Immature natural killer cell (primary cell): ENCODE measurements around the gene ZNF330. TPM values are rescaled to one million over a fixed set of nuclear protein-coding genes. Genes with fewer than 3 reads are reported as not detected.

Source experiments
- DNase-seq, 3 donors: peaks; one replicate each; pipeline ENCODE4 v3.0.0; 2022; ENCODE audit warnings: mixed read lengths in 1 of 3
- H3K27ac Mint-ChIP-seq, 6 donors: one replicate each; pipeline ENCODE4 v1.8.0; 2020; ENCODE audit warnings: mixed read lengths in 6 of 6, mild to moderate bottlenecking in 5 of 6, inconsistent platforms in 4 of 6, moderate library complexity in 3 of 6
- H3K27me3 Mint-ChIP-seq, 3 donors: one replicate each; pipeline ENCODE4 v1.8.0; 2020 to 2021; ENCODE audit warnings: low read depth in 3 of 3, mild to moderate bottlenecking in 3 of 3, mixed read lengths in 3 of 3, moderate library complexity in 3 of 3, inconsistent platforms in 1 of 3
- H3K36me3 Mint-ChIP-seq, 3 donors: one replicate each; pipeline ENCODE4 v1.8.0; 2020; ENCODE audit warnings: mixed read lengths in 3 of 3, inconsistent platforms in 2 of 3, mild to moderate bottlenecking in 2 of 3
- H3K4me1 Mint-ChIP-seq, 2 donors: one replicate each; pipeline ENCODE4 v1.8.0; 2020; ENCODE audit warnings: inconsistent platforms in 2 of 2, mild to moderate bottlenecking in 2 of 2, mixed read lengths in 2 of 2, moderate library complexity in 1 of 2
- H3K4me3 Mint-ChIP-seq, 5 donors: one replicate each; pipeline ENCODE4 v1.8.0; 2020; ENCODE audit warnings: mild to moderate bottlenecking in 5 of 5, mixed read lengths in 5 of 5, inconsistent platforms in 3 of 5, moderate library complexity in 3 of 5
- H3K9me3 Mint-ChIP-seq, 6 donors: one replicate each; pipeline ENCODE4 v1.8.0; 2020; ENCODE audit warnings: mild to moderate bottlenecking in 6 of 6, mixed read lengths in 6 of 6, inconsistent platforms in 4 of 6, moderate library complexity in 3 of 6
- polyA plus RNA-seq, 3 donors: library from polyadenylated mRNA; unstranded; fragments of 300-500 nt; fragmentation: Illumina TruSeq; gene quantifications; one replicate each; pipeline ENCODE4 v1.2.3, GENCODE V29; 2021

Gene ZNF330
- polyA plus RNA-seq, 3 donors from 2014 or later, result 10.1 to 21.1 (median 12.1) TPM

GRCh38 chr4:141246683-141247429 lies 26.2 kb downstream of the ZNF330 start:
- Mint-ChIP-seq H3K27me3 (peaks cover 0 to 1% (median under 1%) of the 10 kb centered on the region in 3 donors), H3K4me3 (no peak overlapping the region), H3K27ac (no peak overlapping the region), H3K36me3 (peaks cover 0 to 2% (median 0%) of the 10 kb centered on the region in 3 donors), H3K4me1 (no peaks in the 10 kb centered on the region), H3K9me3 (no peaks in the 10 kb centered on the region)
- no peak for DNase-seq

- H3K36me3 Mint-ChIP-seq, result peaks cover 0 to 2% (median 0%) of the 10 kb centered on the region in 3 donors
- H3K9me3 Mint-ChIP-seq, result no peaks in the 10 kb centered on the region
- DNase-seq, result no peak
- H3K27ac Mint-ChIP-seq, result no peak overlapping the region
- no peaks in the 10 kb centered on the region for H3K4me1 Mint-ChIP-seq
- no peak overlapping the region for H3K4me3 Mint-ChIP-seq
- peaks cover 1 to 2% (median 1%) of the 10 kb centered on the region in 3 donors for H3K27me3 Mint-ChIP-seq
Measured at GRCh38 chr4:141247430-141247780, 26.7 kb downstream of the ZNF330 start.

GRCh38 chr4:141248029-141248428 lies 27.3 kb downstream of the ZNF330 start:
- no peak for DNase-seq
- no peaks in the 10 kb centered on the region for H3K4me1 Mint-ChIP-seq
- no peak overlapping the region for H3K4me3 Mint-ChIP-seq
- H3K27me3 Mint-ChIP-seq, result peaks cover 1 to 3% (median 3%) of the 10 kb centered on the region in 3 donors
- no peak overlapping the region for H3K27ac Mint-ChIP-seq
- H3K9me3 Mint-ChIP-seq, result peaks cover 0 to 2% (median 0%) of the 10 kb centered on the region in 6 donors
- peaks cover 0 to 2% (median 0%) of the 10 kb centered on the region in 3 donors for H3K36me3 Mint-ChIP-seq

DNA sequence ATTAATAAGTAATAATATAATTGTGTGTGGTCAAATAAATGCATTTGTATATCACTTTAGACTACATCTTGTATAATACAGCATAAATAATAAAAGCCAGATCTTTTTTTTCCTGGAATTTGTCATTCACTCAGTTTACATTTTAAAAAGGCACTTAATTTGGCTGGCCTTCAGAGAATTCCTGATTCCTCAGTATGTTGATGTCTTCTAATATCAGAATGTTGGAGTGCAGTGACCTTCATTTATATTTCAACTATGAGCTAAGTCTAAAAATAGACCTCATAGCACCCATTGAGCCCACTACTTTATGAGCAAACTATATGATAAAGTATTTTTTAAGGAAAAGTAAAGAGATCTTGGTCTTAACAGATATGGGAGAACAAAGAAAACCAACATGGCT lies 27.8 kb downstream of the ZNF330 start:
- H3K36me3 Mint-ChIP-seq, result peaks cover 0 to 2% (median 0%) of the 10 kb centered on the region in 3 donors
- H3K9me3 Mint-ChIP-seq, result peaks cover 0 to 2% (median 0%) of the 10 kb centered on the region in 6 donors
- no peak overlapping the region for H3K4me3 Mint-ChIP-seq
- peaks cover 1 to 7% (median 3%) of the 10 kb centered on the region in 3 donors for H3K27me3 Mint-ChIP-seq
- no peak for DNase-seq
- H3K4me1 Mint-ChIP-seq, result no peaks in the 10 kb centered on the region
- no peak overlapping the region for H3K27ac Mint-ChIP-seq

DNA sequence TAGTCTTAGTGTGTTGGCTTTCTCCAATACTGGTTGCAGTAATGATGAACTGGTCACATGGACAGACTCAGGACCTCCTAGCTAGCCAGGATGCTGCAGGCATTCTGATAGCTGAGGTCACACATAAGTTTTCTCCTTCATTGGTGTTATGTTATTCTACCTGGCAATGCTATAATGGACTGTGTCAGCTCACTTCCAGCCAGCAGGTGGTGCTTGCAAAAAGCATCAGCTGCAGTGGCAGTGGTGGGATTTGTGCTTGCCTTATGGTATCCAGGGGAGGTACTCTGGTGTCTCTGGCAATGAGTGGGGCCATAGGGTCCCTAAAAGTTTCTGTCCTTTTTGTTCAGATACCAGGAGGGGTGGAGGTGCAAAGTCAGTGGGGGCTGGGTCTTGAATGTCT lies 33.6 kb downstream of the ZNF330 start:
- Mint-ChIP-seq H3K9me3 (peaks cover 0 to 2% (median under 1%) of the 10 kb centered on the region in 6 donors), H3K36me3 (no peaks in the 10 kb centered on the region), H3K27ac (no peak overlapping the region), H3K27me3 (peaks cover 4 to 7% (median 7%) of the 10 kb centered on the region in 3 donors), H3K4me3 (no peak overlapping the region), H3K4me1 (no peaks in the 10 kb centered on the region)
- no peak for DNase-seq

GRCh38 chr4:141255016-141255415 lies 34.3 kb downstream of the ZNF330 start:
- H3K9me3 Mint-ChIP-seq, result peaks cover 0 to 2% (median under 1%) of the 10 kb centered on the region in 6 donors
- no peak overlapping the region for H3K4me3 Mint-ChIP-seq
- peaks cover 4 to 7% (median 7%) of the 10 kb centered on the region in 3 donors for H3K27me3 Mint-ChIP-seq
- no peak overlapping the region for H3K27ac Mint-ChIP-seq
- no peaks in the 10 kb centered on the region for H3K4me1 Mint-ChIP-seq
- no peak for DNase-seq
- H3K36me3 Mint-ChIP-seq, result no peaks in the 10 kb centered on the region

DNA sequence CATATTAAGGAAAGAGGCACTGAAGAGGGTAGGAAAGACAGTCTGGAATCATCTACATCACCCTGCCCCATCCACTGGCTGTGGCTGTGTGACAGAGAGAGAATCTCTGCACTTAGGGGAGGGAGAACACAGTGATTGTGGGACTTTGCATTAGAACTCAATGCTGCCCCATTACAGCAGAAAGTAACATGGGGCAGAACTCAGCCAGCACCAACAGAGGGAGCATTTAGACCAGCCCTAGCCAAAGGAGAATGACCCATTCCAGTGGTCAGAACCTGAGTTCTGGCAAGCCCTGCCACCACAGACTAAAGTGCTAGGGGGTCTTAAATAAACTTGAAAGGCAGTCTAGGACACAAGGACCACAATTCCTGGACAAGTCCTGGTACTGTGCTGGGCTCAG lies 37.9 kb downstream of the ZNF330 start:
- Mint-ChIP-seq H3K4me3 (no peak overlapping the region), H3K27me3 (peaks cover 0 to 7% (median 3%) of the 10 kb centered on the region in 3 donors), H3K27ac (no peak overlapping the region), H3K36me3 (no peaks in the 10 kb centered on the region), H3K4me1 (no peaks in the 10 kb centered on the region), H3K9me3 (peaks cover 0 to 1% (median 0%) of the 10 kb centered on the region in 6 donors)
- no peak for DNase-seq

- Mint-ChIP-seq H3K4me1 (no peaks in the 10 kb centered on the region), H3K27ac (no peak overlapping the region), H3K9me3 (peaks cover 0 to 2% (median 0%) of the 10 kb centered on the region in 6 donors), H3K27me3 (peaks cover 2 to 3% (median 2%) of the 10 kb centered on the region in 3 donors), H3K36me3 (no peaks in the 10 kb centered on the region), H3K4me3 (no peak overlapping the region)
- no peak for DNase-seq
Measured at GRCh38 chr4:141275834-141276233, 55.1 kb downstream of the ZNF330 start.

DNA sequence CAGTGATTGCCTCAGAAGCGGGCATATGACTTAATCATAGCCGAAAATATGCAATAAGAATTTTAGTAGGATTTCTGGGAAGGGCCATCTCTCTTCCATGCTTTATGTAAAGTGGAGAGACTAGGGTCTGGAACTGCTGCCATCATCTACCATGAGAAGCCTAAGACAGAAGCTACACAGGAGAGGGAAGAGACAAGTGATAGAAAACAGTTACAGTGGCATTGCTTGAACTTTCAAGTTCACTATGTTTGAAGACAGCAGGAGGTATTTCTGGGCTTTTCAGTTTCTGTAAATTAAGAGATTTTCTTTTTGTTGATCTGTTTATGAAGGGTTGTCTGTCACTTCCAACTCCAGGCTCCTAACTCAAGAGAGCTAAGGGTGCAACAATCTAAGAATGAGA lies 62.5 kb downstream of the ZNF330 start:
- peaks cover 0 to 7% (median 0%) of the 10 kb centered on the region in 6 donors for H3K9me3 Mint-ChIP-seq
- no peak for DNase-seq
- peaks cover 0 to 3% (median 0%) of the 10 kb centered on the region in 3 donors for H3K36me3 Mint-ChIP-seq
- no peak overlapping the region for H3K27ac Mint-ChIP-seq
- no peaks in the 10 kb centered on the region for H3K4me1 Mint-ChIP-seq
- no peaks in the 10 kb centered on the region for H3K27me3 Mint-ChIP-seq
- no peak overlapping the region for H3K4me3 Mint-ChIP-seq

DNA sequence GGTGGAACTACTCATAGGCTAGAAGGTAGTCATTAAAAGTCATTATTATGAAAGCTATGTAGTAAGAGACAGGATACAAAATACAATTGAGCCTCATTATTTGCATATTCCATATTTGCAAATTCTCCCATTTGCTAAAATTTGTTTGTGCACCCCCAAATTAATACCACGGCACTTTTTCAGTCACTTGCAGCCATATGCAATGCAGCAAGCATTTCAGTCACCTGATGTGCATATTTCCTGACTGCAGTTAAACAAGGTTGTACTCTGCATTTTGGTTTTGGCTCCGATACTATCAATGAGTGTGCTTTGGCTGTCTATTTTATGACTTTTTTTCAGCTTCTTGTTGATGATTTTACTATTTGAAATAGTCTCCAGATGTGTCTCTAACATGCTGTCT lies 62.9 kb downstream of the ZNF330 start:
- H3K4me1 Mint-ChIP-seq, result no peaks in the 10 kb centered on the region
- H3K9me3 Mint-ChIP-seq, result peaks cover 0 to 8% (median 0%) of the 10 kb centered on the region in 6 donors
- no peak overlapping the region for H3K27ac Mint-ChIP-seq
- no peak overlapping the region for H3K4me3 Mint-ChIP-seq
- no peak for DNase-seq
- H3K27me3 Mint-ChIP-seq, result no peaks in the 10 kb centered on the region
- H3K36me3 Mint-ChIP-seq, result peaks cover 0 to 3% (median 0%) of the 10 kb centered on the region in 3 donors

Other genes with a start within 250 kb of the ZNF330 start
- gene RNF150, start 87.4 kb upstream of the ZNF330 start, polyA plus RNA-seq, result not detected